Measurements from ENCODE around the gene GPR87. TPM values are rescaled to one million over a fixed set of nuclear protein-coding genes. Genes with fewer than 3 reads are reported as not detected.

GPR87 gene
- total RNA-seq, result not detected

- H3K4me3 ChIP-seq, result no peak within 1 kb of the TSS
- no peak for ATAC-seq
- no peaks in the 10 kb centered on the region for H3K4me1 ChIP-seq
- H3K27ac ChIP-seq, result no peak within 1 kb of the TSS
- no peaks in the 10 kb centered on the region for H3K36me3 ChIP-seq (replicated peaks in 1 of 2; ENCODE audit: insufficient read depth in 1 of 2, low read depth in 2 of 2)
- intact Hi-C loops (cut with DNase I), result no loop called here
- DNase-seq, result no peak
- WGBS, 2 donors, result 59 to 69% methylated on average over 7 of the region's 7 CpGs
- H3K27me3 ChIP-seq, result no peaks in the 10 kb centered on the region
- no peak for TF ChIP-seq CTCF (IDR thresholded peaks at IDR 0.05)
- TF ChIP-seq POLR2A (IDR thresholded peaks at IDR 0.05), result no peak
- H3K9me3 ChIP-seq, result no peaks in the 10 kb centered on the region
Observed at GRCh38 chr3:151316267-151316991, at the start of gene GPR87. TSS of gene GPR87 (minus strand) at chr3:151316820. CDS start at chr3:151300100, 16,720 bp downstream.

DNA sequence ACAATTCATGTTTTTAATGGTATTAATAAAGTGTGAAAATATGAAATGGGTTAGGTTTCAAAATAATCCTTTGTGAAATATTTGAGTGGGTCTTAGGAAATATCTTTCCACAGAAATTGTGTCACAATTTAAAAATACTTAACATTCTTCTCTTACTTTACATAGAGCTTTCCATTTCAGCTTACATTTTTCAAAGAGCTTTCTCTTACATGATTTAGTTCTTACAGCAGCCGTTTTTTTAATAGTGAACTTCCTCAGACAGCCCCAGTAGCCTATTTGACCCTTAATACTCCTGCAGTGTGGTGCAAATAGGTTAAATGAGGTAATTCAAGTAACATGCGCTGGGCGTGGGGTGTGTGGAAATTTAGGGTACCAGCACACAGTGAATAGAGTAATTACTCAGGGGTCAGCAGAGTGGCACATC, 46.1 kb upstream of the GPR87 start:
- Histone ChIP-seq H3K4me3 (no peak overlapping the region), H3K27ac (no peak overlapping the region), H3K36me3 (replicated peaks in 1 of 2; ENCODE audit: insufficient read depth in 1 of 2, low read depth in 2 of 2) (no peaks in the 10 kb centered on the region), H3K4me1 (no peaks in the 10 kb centered on the region), H3K9me3 (no peaks in the 10 kb centered on the region), H3K27me3 (no peaks in the 10 kb centered on the region)
- TF ChIP-seq CTCF (IDR thresholded peaks at IDR 0.05) (no peak), POLR2A (IDR thresholded peaks at IDR 0.05) (no peak)
- DNase-seq, result no peak
- 54 to 71% methylated on average over 3 of the region's 3 CpGs for WGBS, 2 donors
- no peak for ATAC-seq
- intact Hi-C loops (cut with DNase I), result no loop called here

GRCh38 chr3:151357463-151357850, 40.8 kb upstream of the GPR87 start:
- WGBS, 2 donors, result 65 to 75% methylated on average over 2 of the region's 2 CpGs
- TF ChIP-seq POLR2A (IDR thresholded peaks at IDR 0.05) (no peak), CTCF (IDR thresholded peaks at IDR 0.05) (no peak)
- intact Hi-C loops (cut with DNase I), result no loop called here
- no peak overlapping the region for H3K4me3 ChIP-seq
- DNase-seq (no peak), ATAC-seq (no peak)
- H3K27ac ChIP-seq, result no peak overlapping the region
- H3K4me1 ChIP-seq, result no peaks in the 10 kb centered on the region
- no peaks in the 10 kb centered on the region for H3K27me3 ChIP-seq
- no peaks in the 10 kb centered on the region for H3K9me3 ChIP-seq
- H3K36me3 ChIP-seq (replicated peaks in 1 of 2; ENCODE audit: insufficient read depth in 1 of 2, low read depth in 2 of 2), result no peaks in the 10 kb centered on the region

DNA sequence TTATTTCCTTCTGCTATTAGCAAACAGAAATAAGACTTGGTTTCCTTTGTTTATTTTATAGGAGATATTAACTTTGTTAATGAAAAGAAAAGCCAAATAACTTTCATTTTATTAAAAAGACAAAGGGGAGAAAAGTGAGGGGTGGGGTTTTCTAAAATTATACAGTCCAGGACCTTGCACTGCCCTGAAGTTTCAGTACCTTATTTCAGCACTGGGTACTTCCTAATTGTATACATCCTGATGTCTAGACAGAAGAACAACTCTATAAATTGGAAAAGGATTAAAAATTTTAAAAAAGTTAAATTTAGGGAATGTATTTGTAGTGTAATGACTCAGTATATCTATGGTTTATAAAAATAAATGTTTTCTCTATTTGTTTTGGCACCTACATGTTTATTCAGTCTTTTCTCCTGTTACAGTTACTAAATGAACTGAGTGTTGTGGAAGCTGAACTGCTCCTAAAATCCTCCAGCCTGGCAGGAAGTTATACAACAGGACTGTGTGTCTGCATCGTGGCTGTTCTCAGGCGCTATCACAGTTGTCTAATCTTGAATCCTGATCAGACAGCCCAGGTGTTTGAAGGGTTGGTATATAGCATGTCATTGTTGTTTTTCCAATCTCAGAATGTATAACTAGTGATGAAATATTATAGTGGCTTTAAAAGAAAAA, 40.3 kb upstream of the GPR87 start:
- 12% methylated on average over 2 of the region's 2 CpGs for WGBS, 2 donors
- H3K4me3 ChIP-seq, result no peak overlapping the region
- no peaks in the 10 kb centered on the region for H3K9me3 ChIP-seq
- ATAC-seq (no peak), DNase-seq (no peak)
- H3K27me3 ChIP-seq, result no peaks in the 10 kb centered on the region
- no peak for TF ChIP-seq CTCF (IDR thresholded peaks at IDR 0.05)
- no peak overlapping the region for H3K27ac ChIP-seq
- H3K4me1 ChIP-seq, result no peaks in the 10 kb centered on the region
- H3K36me3 ChIP-seq (replicated peaks in 1 of 2; ENCODE audit: insufficient read depth in 1 of 2, low read depth in 2 of 2), result no peaks in the 10 kb centered on the region
- intact Hi-C loops (cut with DNase I), result no loop called here
